ENCODE measurements around the gene TRIM14.
A peak's percentile ranks its signal among the peaks of the same experiment; 100 is the strongest.
"Not testable (repeated sequence)": the region's sequence is repeated elsewhere in the genome, so short reads cannot be mapped to it uniquely, and the experiment has no call there.

TRIM14 gene

GRCh38 chr9:98083566-98084183 lies 35.3 kb downstream of the TRIM14 start:
- no peak for DNase-seq (ENCODE audit: low read depth in 2 of 2)

- no peak for DNase-seq (ENCODE audit: low read depth in 2 of 2)
Observed at GRCh38 chr9:98083061-98083501, 35.9 kb downstream of the TRIM14 start.

GRCh38 chr9:98081477-98082219 lies 37.4 kb downstream of the TRIM14 start:
- peak in 1 of 2 donors; percentile 32 for DNase-seq (ENCODE audit: low read depth in 2 of 2)

GRCh38 chr9:98080780-98081179 lies 38.2 kb downstream of the TRIM14 start:
- DNase-seq (ENCODE audit: low read depth in 2 of 2): no peak

GRCh38 chr9:98080326-98080725 lies 38.7 kb downstream of the TRIM14 start:
- no peak for DNase-seq (ENCODE audit: low read depth in 2 of 2)

GRCh38 chr9:98078895-98079294 lies 40.1 kb downstream of the TRIM14 start:
- DNase-seq (ENCODE audit: low read depth in 2 of 2): no peak

- not testable (repeated sequence) for DNase-seq (ENCODE audit: low read depth in 2 of 2)
Observed at GRCh38 chr9:98076514-98076890, 42.5 kb downstream of the TRIM14 start.

GRCh38 chr9:98075332-98075805 lies 43.7 kb downstream of the TRIM14 start:
- DNase-seq (ENCODE audit: low read depth in 2 of 2): no peak

- peak; percentile 40 to 63 for DNase-seq (ENCODE audit: low read depth in 2 of 2)
Observed at GRCh38 chr9:98074115-98074990, 44.7 kb downstream of the TRIM14 start.

GRCh38 chr9:98071737-98072136 lies 47.3 kb downstream of the TRIM14 start:
- DNase-seq (ENCODE audit: low read depth in 2 of 2): no peak

GRCh38 chr9:98070704-98071103 lies 48.3 kb downstream of the TRIM14 start:
- no peak for DNase-seq (ENCODE audit: low read depth in 2 of 2)

GRCh38 chr9:98069551-98069950 lies 49.5 kb downstream of the TRIM14 start:
- DNase-seq (ENCODE audit: low read depth in 2 of 2): no peak

GRCh38 chr9:98067184-98067583 lies 51.8 kb downstream of the TRIM14 start:
- no peak for DNase-seq (ENCODE audit: low read depth in 2 of 2)

GRCh38 chr9:98066235-98066634 lies 52.8 kb downstream of the TRIM14 start:
- DNase-seq (ENCODE audit: low read depth in 2 of 2): no peak

- no peak for DNase-seq (ENCODE audit: low read depth in 2 of 2)
Observed at GRCh38 chr9:98064623-98065392, 54.2 kb downstream of the TRIM14 start.

- no peak for DNase-seq (ENCODE audit: low read depth in 2 of 2)
Observed at GRCh38 chr9:98062161-98062560, 56.9 kb downstream of the TRIM14 start.

GRCh38 chr9:98057138-98057799 lies 61.8 kb downstream of the TRIM14 start:
- DNase-seq (ENCODE audit: low read depth in 2 of 2): peak in 1 of 2 donors; percentile 18

GRCh38 chr9:98056269-98057137 lies 62.5 kb downstream of the TRIM14 start, which contains the start of gene NANS:
NANS (plus strand) TSS chr9:98056732; CDS start chr9:98056809, 77 bp downstream.
- peak; percentile 88 for DNase-seq (ENCODE audit: low read depth in 2 of 2)

GRCh38 chr9:98054376-98054951 lies 64.6 kb downstream of the TRIM14 start:
- DNase-seq (ENCODE audit: low read depth in 2 of 2): no peak

Measured in stimulated activated CD4-positive, alpha-beta T cell treated with anti-CD3 and anti-CD28 coated beads, Interleukin-1b, Interleukin-23, amount 100 ng/mL, for 4 hours (primary cell).